HEK293 (cell line): ENCODE data around the gene CDK12.

Source experiments
- CTCF ChIP-seq: fragments of 450-650 bp; formaldehyde crosslinking; IDR thresholded peaks from 2 replicates; pipeline ENCODE4 v1.5.1; 2016; ENCODE audit warnings: missing biosample characterization, missing genetic modification characterization
- HOXA7 ChIP-seq: sonication (generic); formaldehyde crosslinking; IDR thresholded peaks from 2 replicates; pipeline ENCODE4 v1.8.1; 2022; ENCODE audit warnings: missing genetic modification reagents, borderline replicate concordance
- KLF16 ChIP-seq: fragments of 450-650 bp; formaldehyde crosslinking; IDR thresholded peaks from 2 replicates; pipeline ENCODE4 v1.5.1; 2017; ENCODE audit warnings: missing biosample characterization, missing genetic modification characterization
- MYNN ChIP-seq: fragments of 450-650 bp; formaldehyde crosslinking; IDR thresholded peaks from 2 replicates; pipeline ENCODE4 v1.5.1; 2016; ENCODE audit warnings: missing biosample characterization, missing genetic modification characterization, borderline replicate concordance
- PRDM1 ChIP-seq: fragments of 450-650 bp; formaldehyde crosslinking; IDR thresholded peaks from 2 replicates; pipeline ENCODE4; 2016; ENCODE audit warnings: missing biosample characterization, missing genetic modification characterization
- ZNF501 ChIP-seq: fragments of 450-650 bp; formaldehyde crosslinking; IDR thresholded peaks from 2 replicates; pipeline ENCODE4 v1.5.1; 2016; ENCODE audit warnings: missing biosample characterization, missing genetic modification characterization
- ZNF510 ChIP-seq: fragments of 450-650 bp; formaldehyde crosslinking; IDR thresholded peaks from 2 replicates; pipeline ENCODE4 v1.5.1; 2018; ENCODE audit warnings: mild to moderate bottlenecking, missing genetic modification characterization, missing biosample characterization; ENCODE audit not compliant: insufficient replicate concordance
- TF ChIP-seq, protein P1 (sequence below): fragments of 450-650 bp; formaldehyde crosslinking; IDR thresholded peaks from 2 replicates; pipeline ENCODE4; 2016; ENCODE audit warnings: missing biosample characterization, missing genetic modification characterization

DNA sequence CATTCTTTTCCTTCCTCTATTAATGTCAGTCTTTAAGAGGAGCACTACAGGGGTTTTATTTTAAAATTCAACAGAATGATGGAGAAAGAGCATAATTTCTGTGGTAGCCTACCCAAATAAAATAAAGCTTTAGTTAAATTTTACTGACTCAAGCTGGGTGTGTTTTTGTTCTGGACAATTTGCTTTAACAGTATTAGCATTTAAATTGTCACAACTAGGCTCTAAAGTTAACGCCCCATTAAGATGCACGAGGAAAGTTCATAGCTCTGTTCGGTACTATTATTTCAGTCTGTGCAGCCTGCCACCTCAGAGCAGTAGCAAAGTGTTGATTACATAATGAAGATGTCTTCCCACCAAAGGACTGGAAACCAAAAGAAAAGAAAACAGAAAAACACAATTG, 52.0 kb downstream of the CDK12 start:
- TF ChIP-seq CTCF (tag by site-specific recombination) (no peak), PRDM1 (tag by site-specific recombination) (no peak), MYNN (no peak), HOXA7 (CRISPR knock-in tag) (no peak), KLF16 (tag by site-specific recombination) (no peak), ZNF501 (tag by site-specific recombination) (no peak), ZNF510 (tag by site-specific recombination) (no peak)
- TF ChIP-seq, protein P1, sequence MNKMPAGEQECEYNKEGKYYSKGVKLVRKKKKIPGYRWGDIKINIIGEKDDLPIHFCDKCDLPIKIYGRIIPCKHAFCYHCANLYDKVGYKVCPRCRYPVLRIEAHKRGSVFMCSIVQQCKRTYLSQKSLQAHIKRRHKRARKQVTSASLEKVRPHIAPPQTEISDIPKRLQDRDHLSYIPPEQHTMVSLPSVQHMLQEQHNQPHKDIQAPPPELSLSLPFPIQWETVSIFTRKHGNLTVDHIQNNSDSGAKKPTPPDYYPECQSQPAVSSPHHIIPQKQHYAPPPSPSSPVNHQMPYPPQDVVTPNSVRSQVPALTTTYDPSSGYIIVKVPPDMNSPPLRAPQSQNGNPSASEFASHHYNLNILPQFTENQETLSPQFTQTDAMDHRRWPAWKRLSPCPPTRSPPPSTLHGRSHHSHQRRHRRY (tag by site-specific recombination): no peak
